Progenitor cell of endocrine pancreas (in vitro differentiated cells): ENCODE results near the gene CYP1B1. TPM values are rescaled to one million over a fixed set of nuclear protein-coding genes. Genes with fewer than 3 reads are reported as not detected.
"Not testable (repeated sequence)": the region's sequence is repeated elsewhere in the genome, so short reads cannot be mapped to it uniquely, and the experiment has no call there.

ENCODE experiments used
- DNase-seq: peaks from one replicate; pipeline ENCODE4 v3.0.0; 2021; ENCODE audit warnings: low spot score; ENCODE audit not compliant: unreplicated experiment
- H3K27ac Mint-ChIP-seq: 2 replicates; pipeline ENCODE4 v1.8.0; 2021; ENCODE audit warnings: mild to moderate bottlenecking, moderate library complexity, mixed read lengths
- H3K27me3 Mint-ChIP-seq: 2 replicates; pipeline ENCODE4 v1.8.0; 2021; ENCODE audit warnings: mixed read lengths
- H3K36me3 Mint-ChIP-seq: 2 replicates; pipeline ENCODE4 v1.8.0; 2022; ENCODE audit warnings: mixed read lengths; ENCODE audit not compliant: insufficient read depth
- H3K4me1 Mint-ChIP-seq: 2 replicates; pipeline ENCODE4 v1.8.0; 2021; ENCODE audit warnings: low read depth, mixed read lengths
- H3K4me3 Mint-ChIP-seq: 2 replicates; pipeline ENCODE4 v1.8.0; 2021; ENCODE audit warnings: low read depth, mild to moderate bottlenecking, moderate library complexity, mixed read lengths
- H3K9me3 Mint-ChIP-seq: 2 replicates; pipeline ENCODE4 v1.8.0; 2021; ENCODE audit warnings: low read depth, mixed read lengths
- CTCF ChIP-seq: fragments of 200-600 bp; sonication (generic); IDR thresholded peaks from one replicate; pipeline ENCODE4 v1.5.0; 2021; ENCODE audit warnings: antibody characterized with exemption, mild to moderate bottlenecking; ENCODE audit not compliant: unreplicated experiment
- total RNA-seq: library from RNA; stranded (reverse); gene quantifications from 2 replicates; pipeline ENCODE4 v1.2.1, GENCODE V29; 2021

Gene CYP1B1
- total RNA-seq, 1 donor from 2014 or later = 1.6 TPM

GRCh38 chr2:38113051-38113450, 37.1 kb upstream of the CYP1B1 start:
- Mint-ChIP-seq H3K9me3 (peaks cover 9% of the 10 kb centered on the region), H3K27me3 (no peaks in the 10 kb centered on the region), H3K4me3 (no peak overlapping the region), H3K4me1 (peaks cover 29% of the 10 kb centered on the region), H3K27ac (no peak overlapping the region), H3K36me3 (peaks cover 4% of the 10 kb centered on the region)
- DNase-seq = no peak
- TF ChIP-seq CTCF = no peak

- H3K27ac Mint-ChIP-seq, DNase-seq: not testable (repeated sequence)
- peaks cover 41% of the 10 kb centered on the region for H3K4me1 Mint-ChIP-seq
These were observed 35.4 kb upstream of the CYP1B1 start for GRCh38 chr2:38111350-38111749.

GRCh38 chr2:38109732-38110181, 33.8 kb upstream of the CYP1B1 start:
- peak overlapping the region; percentile 93 for H3K27ac Mint-ChIP-seq
- peaks cover 4% of the 10 kb centered on the region for H3K36me3 Mint-ChIP-seq
- H3K9me3 Mint-ChIP-seq = peaks cover 9% of the 10 kb centered on the region
- peaks cover 6% of the 10 kb centered on the region for H3K27me3 Mint-ChIP-seq
- no peak for DNase-seq
- H3K4me1 Mint-ChIP-seq = peaks cover 42% of the 10 kb centered on the region
- H3K4me3 Mint-ChIP-seq = peak overlapping the region; percentile 37
- no peak for TF ChIP-seq CTCF

More at GRCh38 chr2:38111350-38111749, 35.4 kb upstream of the CYP1B1 start:
- H3K27me3 Mint-ChIP-seq, H3K36me3 Mint-ChIP-seq, H3K4me3 Mint-ChIP-seq, H3K9me3 Mint-ChIP-seq: not testable (repeated sequence)

- no peak overlapping the region for H3K4me3 Mint-ChIP-seq
- peaks cover 6% of the 10 kb centered on the region for H3K27me3 Mint-ChIP-seq
- no peak for TF ChIP-seq CTCF
- peaks cover 4% of the 10 kb centered on the region for H3K36me3 Mint-ChIP-seq
- no peak for DNase-seq
- peaks cover 9% of the 10 kb centered on the region for H3K9me3 Mint-ChIP-seq
- peak overlapping the region; percentile 93 for H3K27ac Mint-ChIP-seq
- H3K4me1 Mint-ChIP-seq = peaks cover 42% of the 10 kb centered on the region
These were observed 33.2 kb upstream of the CYP1B1 start for GRCh38 chr2:38108907-38109731.

- Mint-ChIP-seq H3K9me3 (peaks cover 6% of the 10 kb centered on the region), H3K27ac (peak overlapping the region; percentile 42), H3K36me3 (peaks cover 4% of the 10 kb centered on the region), H3K4me3 (no peak overlapping the region), H3K4me1 (peaks cover 37% of the 10 kb centered on the region), H3K27me3 (peaks cover 6% of the 10 kb centered on the region)
- no peak for DNase-seq
- TF ChIP-seq CTCF = no peak
These were observed 31.9 kb upstream of the CYP1B1 start for GRCh38 chr2:38107738-38108410.
